Common myeloid progenitor, CD34-positive (primary cell): ENCODE measurements around the gene CSTB.

ENCODE experiments used
- CTCF ChIA-PET: fragments of 350-600 bp; sonication (Branson Sonifier 250); formaldehyde crosslinking; loops from one replicate; lab custom pipeline; 2021; ENCODE audit warnings: antibody characterized with exemption; lab: Charles Lee
- POLR2A ChIA-PET: fragments of 350-600 bp; sonication (Branson Sonifier 250); formaldehyde crosslinking; loops from one replicate; lab custom pipeline; 2021; ENCODE audit warnings: antibody characterized with exemption; lab: Charles Lee
- DNase-seq, 3 donors: peaks; one replicate each; pipeline versions ENCODE4 v3.0.0 to v3.0.0-alpha.2; 2013
- H3K27ac ChIP-seq, 2 experiments: 1 replicate in 1 of 2; 2 replicates in 1 of 2; pipeline ENCODE4 v1.7.0; 2013; ENCODE audit warnings: inconsistent platforms in 2 of 2, low read length in 2 of 2, mild to moderate bottlenecking in 2 of 2, low read depth in 1 of 2, moderate library complexity in 1 of 2; ENCODE audit not compliant: severe bottlenecking in 2 of 2, insufficient read depth in 1 of 2, poor library complexity in 1 of 2
- H3K27me3 ChIP-seq, 5 experiments: replicated peaks in 2 of 5; 1 replicate in 3 of 5; 2 replicates in 2 of 5; pipeline versions ENCODE4 v1.6.1 to v1.7.0; 2013; ENCODE audit warnings: low read length in 4 of 5, mild to moderate bottlenecking in 2 of 5, moderate library complexity in 2 of 5, inconsistent platforms in 1 of 5; ENCODE audit not compliant: insufficient read depth in 5 of 5, control insufficient read depth in 4 of 5
- H3K36me3 ChIP-seq, 4 experiments: 1 replicate in 2 of 4; 2 replicates in 2 of 4; pipeline versions ENCODE4 v1.6.1 to v1.7.0; 2013; ENCODE audit warnings: low read length in 3 of 4, control low read depth in 1 of 4, mild to moderate bottlenecking in 1 of 4; ENCODE audit not compliant: control insufficient read depth in 4 of 4, insufficient read depth in 4 of 4
- H3K4me1 ChIP-seq, 4 experiments: 1 replicate in 3 of 4; 2 replicates in 1 of 4; pipeline versions ENCODE4 v1.6.1 to v1.7.1; 2013; ENCODE audit warnings: low read length in 3 of 4, mild to moderate bottlenecking in 3 of 4, control low read depth in 1 of 4, inconsistent platforms in 1 of 4, moderate library complexity in 1 of 4; ENCODE audit not compliant: control insufficient read depth in 4 of 4, insufficient read depth in 4 of 4; ENCODE audit errors: control extremely low read depth in 1 of 4
- H3K4me3 ChIP-seq, 7 experiments: 1 replicate in 4 of 7; 2 replicates in 3 of 7; pipeline versions ENCODE4 v1.5.1 to v1.7.0; 2013; ENCODE audit warnings: mild to moderate bottlenecking in 7 of 7, low read length in 6 of 7, moderate library complexity in 6 of 7, inconsistent platforms in 2 of 7, low read depth in 2 of 7, control low read depth in 1 of 7; ENCODE audit not compliant: insufficient read depth in 4 of 7, control insufficient read depth in 1 of 7; ENCODE audit errors: extremely low read depth in 1 of 7
- H3K9me3 ChIP-seq, 5 experiments: 1 replicate in 4 of 5; 2 replicates in 1 of 5; pipeline versions ENCODE4 v1.6.1 to v1.7.1; 2013; ENCODE audit warnings: low read length in 4 of 5, mild to moderate bottlenecking in 2 of 5, inconsistent platforms in 1 of 5, low read depth in 1 of 5, moderate library complexity in 1 of 5; ENCODE audit not compliant: control insufficient read depth in 4 of 5, insufficient read depth in 2 of 5; ENCODE audit errors: control extremely low read depth in 1 of 5
- WGBS: methylation state at CpG from one replicate; pipeline ENCODE4 v1.1.5; 2013; ENCODE audit not compliant: insufficient coverage; 5-methylcytosine and 5-hydroxymethylcytosine counted together

CSTB gene

GRCh38 chr21:43735236-43736091 is 40.6 kb downstream of the CSTB start:
- CTCF ChIA-PET = no interaction called here

GRCh38 chr21:43734928-43735229 is 41.2 kb downstream of the CSTB start:
- Histone ChIP-seq H3K4me3 (no peak overlapping the region), H3K27ac (no peak overlapping the region), H3K36me3 (peaks cover 0 to 41% (median 3%) of the 10 kb centered on the region in 4 experiments), H3K9me3 (no peaks in the 10 kb centered on the region), H3K4me1 (peaks cover 0 to 28% (median 3%) of the 10 kb centered on the region in 4 experiments), H3K27me3 (no peaks in the 10 kb centered on the region)
- WGBS = 81% methylated on average over 4 of the region's 9 CpGs
- DNase-seq = no peak
- ChIA-PET POLR2A (no interaction called here), CTCF (no interaction called here)

More at GRCh38 chr21:43735236-43736091, 40.6 kb downstream of the CSTB start:
- H3K36me3 ChIP-seq = peaks cover 0 to 41% (median 3%) of the 10 kb centered on the region in 4 experiments
- H3K9me3 ChIP-seq = no peaks in the 10 kb centered on the region
- POLR2A ChIA-PET = interaction anchor here (0.6 kb wide), 1 partner anchor 11 kb away, joined by 4 read pairs; no protein-coding TSS in a partner anchor
- no peak overlapping the region for H3K27ac ChIP-seq
- H3K4me1 ChIP-seq = peaks cover 0 to 29% (median 6%) of the 10 kb centered on the region in 4 experiments
- no peaks in the 10 kb centered on the region for H3K27me3 ChIP-seq
- WGBS = 96% methylated on average over 19 of the region's 22 CpGs
- no peak overlapping the region for H3K4me3 ChIP-seq
- DNase-seq = no peak

- Histone ChIP-seq H3K27me3 (no peaks in the 10 kb centered on the region), H3K9me3 (no peaks in the 10 kb centered on the region), H3K4me3 (no peak overlapping the region), H3K4me1 (peaks cover 0 to 28% (median 3%) of the 10 kb centered on the region in 4 experiments), H3K27ac (no peak overlapping the region), H3K36me3 (peaks cover 0 to 41% (median 3%) of the 10 kb centered on the region in 4 experiments)
- WGBS = 94% methylated on average over 21 of the region's 25 CpGs
- POLR2A ChIA-PET = interaction anchor here (0.5 kb wide), 1 partner anchor 225 kb away, joined by 5 read pairs; no protein-coding TSS in a partner anchor
- CTCF ChIA-PET = no interaction called here
- DNase-seq = no peak
These were observed 41.8 kb downstream of the CSTB start for GRCh38 chr21:43734131-43734927.

GRCh38 chr21:43733529-43734071 is 42.5 kb downstream of the CSTB start:
- Histone ChIP-seq H3K4me1 (peaks cover 0 to 32% (median 8%) of the 10 kb centered on the region in 4 experiments), H3K27ac (no peak overlapping the region), H3K27me3 (no peaks in the 10 kb centered on the region), H3K9me3 (no peaks in the 10 kb centered on the region), H3K36me3 (peaks cover 0 to 41% (median 3%) of the 10 kb centered on the region in 4 experiments), H3K4me3 (no peak overlapping the region)
- no peak for DNase-seq
- WGBS = 92% methylated on average over 11 of the region's 15 CpGs
- POLR2A ChIA-PET = interaction anchor here (0.5 kb wide), 1 partner anchor 225 kb away, joined by 5 read pairs; no protein-coding TSS in a partner anchor
- CTCF ChIA-PET = no interaction called here

GRCh38 chr21:43733060-43733459 is 43.0 kb downstream of the CSTB start:
- ChIA-PET CTCF (interaction anchor here (0.8 kb wide), 1 partner anchor 26 kb away, joined by 3 read pairs; no protein-coding TSS in a partner anchor), POLR2A (interaction anchor here (0.6 kb wide), 1 partner anchor 97 kb away, joined by 3 read pairs; no protein-coding TSS in a partner anchor)
- H3K4me3 ChIP-seq = no peak overlapping the region
- no CpG with 5 or more reads among the region's 10 CpGs for WGBS
- no peak for DNase-seq
- H3K27ac ChIP-seq = no peak overlapping the region
- H3K27me3 ChIP-seq = no peaks in the 10 kb centered on the region
- no peaks in the 10 kb centered on the region for H3K9me3 ChIP-seq
- peaks cover 0 to 38% (median 3%) of the 10 kb centered on the region in 4 experiments for H3K36me3 ChIP-seq
- peaks cover 0 to 37% (median 14%) of the 10 kb centered on the region in 4 experiments for H3K4me1 ChIP-seq

GRCh38 chr21:43731891-43732711 is 44.0 kb downstream of the CSTB start:
- H3K9me3 ChIP-seq = no peaks in the 10 kb centered on the region
- no peak for DNase-seq
- POLR2A ChIA-PET = no interaction called here
- no peak overlapping the region for H3K4me3 ChIP-seq
- peaks cover 0 to 47% (median 23%) of the 10 kb centered on the region in 4 experiments for H3K4me1 ChIP-seq
- no peaks in the 10 kb centered on the region for H3K27me3 ChIP-seq
- CTCF ChIA-PET = interaction anchor here (0.8 kb wide), 1 partner anchor 27 kb away, joined by 3 read pairs; no protein-coding TSS in a partner anchor
- H3K27ac ChIP-seq = no peak overlapping the region
- WGBS = 95% methylated on average over 18 of the region's 23 CpGs
- H3K36me3 ChIP-seq = peaks cover 0 to 31% (median 3%) of the 10 kb centered on the region in 4 experiments
